Measurements from ENCODE around the gene DUOXA2. TPM values are rescaled to one million over a fixed set of nuclear protein-coding genes. Genes with fewer than 3 reads are reported as not detected.
"Not testable (repeated sequence)": the region's sequence is repeated elsewhere in the genome, so short reads cannot be mapped to it uniquely, and the experiment has no call there.

Gene DUOXA2
- total RNA-seq, 1 donor from 2014 or later = not detected

GRCh38 chr15:45093622-45094357, 20.3 kb upstream of the DUOXA2 start:
- ATAC-seq (no peak), DNase-seq (ENCODE audit: missing footprints) (no peak)
- intact Hi-C loops (cut with DNase I) = no loop called here

GRCh38 chr15:45094358-45094730, 19.8 kb upstream of the DUOXA2 start:
- DNase-seq (ENCODE audit: missing footprints) (no peak), ATAC-seq (no peak)
- intact Hi-C loops (cut with DNase I) = no loop called here

- ATAC-seq (no peak), DNase-seq (ENCODE audit: missing footprints) (no peak)
- intact Hi-C loops (cut with DNase I) = no loop called here
These were observed 18.5 kb upstream of the DUOXA2 start for GRCh38 chr15:45095661-45096060.

- DNase-seq (ENCODE audit: missing footprints) (no peak), ATAC-seq (no peak)
- intact Hi-C loops (cut with DNase I) = no loop called here
These were observed 16.7 kb upstream of the DUOXA2 start for GRCh38 chr15:45097466-45097865.

GRCh38 chr15:45099549-45100165, 14.5 kb upstream of the DUOXA2 start:
- DNase-seq (ENCODE audit: missing footprints) (no peak), ATAC-seq (no peak)
- intact Hi-C loops (cut with DNase I) = no loop called here

- no peak for DNase-seq (ENCODE audit: missing footprints)
- intact Hi-C loops (cut with DNase I) = no loop called here
- no peak for ATAC-seq
These were observed 13.1 kb upstream of the DUOXA2 start for GRCh38 chr15:45100884-45101625.

- intact Hi-C loops (cut with DNase I) = no loop called here
- DNase-seq (ENCODE audit: missing footprints) (no peak), ATAC-seq (no peak)
These were observed 12.4 kb upstream of the DUOXA2 start for GRCh38 chr15:45101749-45102148.

- ATAC-seq (no peak), DNase-seq (ENCODE audit: missing footprints) (no peak)
- intact Hi-C loops (cut with DNase I) = no loop called here
These were observed 11.9 kb upstream of the DUOXA2 start for GRCh38 chr15:45102226-45102625.

- ATAC-seq; DNase-seq (ENCODE audit: missing footprints); intact Hi-C loops (cut with DNase I): not testable (repeated sequence)
These were observed 10.0 kb upstream of the DUOXA2 start for GRCh38 chr15:45104170-45104569.

GRCh38 chr15:45105586-45105985, 8.5 kb upstream of the DUOXA2 start:
- intact Hi-C loops (cut with DNase I) = no loop called here
- no peak for ATAC-seq
- no peak for DNase-seq (ENCODE audit: missing footprints)

GRCh38 chr15:45106002-45106790, 7.9 kb upstream of the DUOXA2 start:
- intact Hi-C loops (cut with DNase I) = no loop called here
- ATAC-seq (no peak), DNase-seq (ENCODE audit: missing footprints) (no peak)

GRCh38 chr15:45107941-45108630, 6.0 kb upstream of the DUOXA2 start:
- ATAC-seq (no peak), DNase-seq (ENCODE audit: missing footprints) (no peak)
- intact Hi-C loops (cut with DNase I) = no loop called here

- intact Hi-C loops (cut with DNase I) = loop anchor here (10.0 kb wide), 1 partner anchor 136 kb away; no protein-coding TSS in a partner anchor
- DNase-seq (ENCODE audit: missing footprints) = no peak
These were observed 3.8 kb upstream of the DUOXA2 start for GRCh38 chr15:45110256-45110820.

GRCh38 chr15:45111390-45112142, 2.6 kb upstream of the DUOXA2 start:
- intact Hi-C loops (cut with DNase I) = loop anchor here (10.0 kb wide), 1 partner anchor 137 kb away; no protein-coding TSS in a partner anchor
- DNase-seq (ENCODE audit: missing footprints) (no peak), ATAC-seq (no peak)

More at GRCh38 chr15:45110256-45110820, 3.8 kb upstream of the DUOXA2 start:
- ATAC-seq = no peak

- intact Hi-C loops (cut with DNase I) = loop anchor here (10.0 kb wide), 1 partner anchor 137 kb away; no protein-coding TSS in a partner anchor
- no peak for ATAC-seq
These were observed 2.0 kb upstream of the DUOXA2 start for GRCh38 chr15:45112143-45112590.

GRCh38 chr15:45112591-45113379, 1.3 kb upstream of the DUOXA2 start:
- ATAC-seq (no peak), DNase-seq (ENCODE audit: missing footprints) (no peak)
- intact Hi-C loops (cut with DNase I) = loop anchor here (10.0 kb wide), 1 partner anchor 138 kb away; no protein-coding TSS in a partner anchor

More at GRCh38 chr15:45112143-45112590, 2.0 kb upstream of the DUOXA2 start:
- DNase-seq (ENCODE audit: missing footprints) = no peak
